DMS79 (cell line): Measurements from ENCODE around the gene PSMD6.
A peak's percentile ranks its signal among the peaks of the same experiment; 100 is the strongest.

Source experiments
- DNase-seq: peaks from one replicate; lab custom pipeline; 2025; lab: John Stamatoyannopoulos, UW

Gene PSMD6

GRCh38 chr3:64023187-64023860 lies at the start of gene PSMD6:
TSS of gene PSMD6 (minus strand) at chr3:64023494. CDS start at chr3:64023419, 75 bp downstream.
- DNase-seq, result no peak

- no peak for DNase-seq
Measured at GRCh38 chr3:64072126-64072525, 48.8 kb upstream of the PSMD6 start.

- DNase-seq, result no peak
Measured at GRCh38 chr3:64070704-64071103, 47.4 kb upstream of the PSMD6 start.

- DNase-seq, result no peak
Measured at GRCh38 chr3:64067506-64068346, 44.4 kb upstream of the PSMD6 start.

DNA sequence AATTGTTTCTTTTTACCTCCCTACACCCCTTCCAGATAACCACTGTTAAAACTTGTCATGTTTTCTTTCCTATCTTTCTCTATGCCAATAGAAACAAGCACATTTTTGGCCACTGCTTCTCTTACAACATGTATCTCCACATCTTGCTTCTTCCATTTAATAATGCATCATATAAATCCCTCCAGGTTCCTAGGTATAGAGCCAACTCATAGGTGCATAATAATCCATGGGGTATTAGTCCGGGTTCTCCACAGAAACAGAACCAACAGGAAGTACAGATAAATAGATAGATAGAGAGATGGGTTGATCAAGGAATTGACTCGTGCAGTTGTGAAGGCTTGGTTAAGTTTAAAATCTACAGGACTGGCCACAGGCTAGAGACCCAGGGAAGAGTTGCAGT lies 41.5 kb upstream of the PSMD6 start:
- DNase-seq, result no peak

DNA sequence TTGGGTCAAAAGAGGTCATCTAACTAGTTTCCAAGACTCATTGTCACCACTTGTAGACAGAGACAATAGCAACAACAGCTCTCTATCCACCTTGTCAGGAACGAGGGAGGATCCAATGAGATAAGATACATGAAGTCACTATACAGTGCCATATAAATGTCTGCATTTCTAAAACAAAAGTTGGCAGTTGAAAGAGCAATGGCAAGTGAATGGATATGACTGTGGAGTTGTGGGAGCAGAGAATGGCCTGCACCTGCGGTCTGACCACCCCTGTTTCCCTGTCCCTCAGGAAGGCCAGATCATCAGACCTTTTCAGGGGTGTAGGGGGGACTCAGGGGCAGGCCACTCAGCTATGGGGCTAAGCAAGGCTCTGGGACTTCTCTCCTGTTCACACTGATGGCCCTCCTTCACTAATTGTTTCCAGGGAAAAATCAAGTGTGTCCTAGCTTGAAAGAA lies 40.7 kb upstream of the PSMD6 start:
- no peak for DNase-seq

DNA sequence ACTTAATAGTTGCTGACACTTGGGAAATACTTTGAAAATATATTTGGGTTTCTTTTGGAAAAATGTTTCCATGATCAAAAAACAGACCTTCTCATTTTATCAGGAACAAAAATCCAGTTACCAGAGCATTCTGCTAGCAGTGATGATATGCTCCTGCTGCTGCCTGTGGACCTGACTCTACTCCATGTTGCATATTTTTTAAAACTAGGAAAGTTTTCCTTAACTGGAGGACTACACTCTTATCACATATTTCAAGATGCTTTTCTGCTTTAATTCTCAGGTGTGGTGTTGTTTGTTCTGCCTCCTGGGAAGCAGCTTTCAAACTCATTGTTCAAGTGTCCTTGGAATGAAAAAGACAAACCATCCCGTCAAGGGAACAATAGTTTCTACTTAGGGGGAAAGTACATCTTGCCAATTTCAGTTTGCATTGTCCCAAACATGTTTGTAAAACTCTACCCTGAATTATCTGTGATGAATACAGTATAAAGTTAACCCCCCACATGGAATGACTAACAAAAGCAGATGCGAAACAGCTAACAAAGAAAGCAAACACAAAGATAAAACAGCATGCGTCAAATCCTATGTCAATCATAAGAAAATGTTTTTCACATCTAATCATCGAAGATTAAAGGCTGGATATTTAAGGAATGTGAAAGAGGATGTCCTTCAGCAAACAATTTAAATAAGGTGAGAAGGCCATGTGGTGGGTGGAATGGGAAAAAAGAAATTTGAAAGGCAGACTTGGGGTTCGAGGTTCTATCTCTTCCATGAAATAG lies 40.1 kb upstream of the PSMD6 start:
- DNase-seq, result no peak

DNA sequence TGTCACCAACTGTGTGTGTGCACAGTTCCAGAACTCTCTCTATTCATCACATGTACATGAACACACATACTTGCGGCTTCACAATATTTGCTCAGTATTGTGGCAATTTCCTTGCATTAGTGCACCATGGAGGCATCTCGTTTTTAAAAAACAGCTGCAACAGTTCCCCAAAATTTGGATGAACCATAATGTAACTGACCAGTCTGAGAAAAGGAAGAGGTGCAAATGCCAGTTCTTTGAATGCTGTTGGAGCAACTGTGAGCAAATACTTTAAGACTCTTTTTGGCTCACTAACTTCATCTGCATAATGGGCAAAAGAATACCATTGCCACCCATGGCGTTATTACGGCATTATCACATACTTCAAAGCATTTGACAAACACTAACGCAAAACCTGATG lies 38.3 kb upstream of the PSMD6 start:
- no peak for DNase-seq

DNA sequence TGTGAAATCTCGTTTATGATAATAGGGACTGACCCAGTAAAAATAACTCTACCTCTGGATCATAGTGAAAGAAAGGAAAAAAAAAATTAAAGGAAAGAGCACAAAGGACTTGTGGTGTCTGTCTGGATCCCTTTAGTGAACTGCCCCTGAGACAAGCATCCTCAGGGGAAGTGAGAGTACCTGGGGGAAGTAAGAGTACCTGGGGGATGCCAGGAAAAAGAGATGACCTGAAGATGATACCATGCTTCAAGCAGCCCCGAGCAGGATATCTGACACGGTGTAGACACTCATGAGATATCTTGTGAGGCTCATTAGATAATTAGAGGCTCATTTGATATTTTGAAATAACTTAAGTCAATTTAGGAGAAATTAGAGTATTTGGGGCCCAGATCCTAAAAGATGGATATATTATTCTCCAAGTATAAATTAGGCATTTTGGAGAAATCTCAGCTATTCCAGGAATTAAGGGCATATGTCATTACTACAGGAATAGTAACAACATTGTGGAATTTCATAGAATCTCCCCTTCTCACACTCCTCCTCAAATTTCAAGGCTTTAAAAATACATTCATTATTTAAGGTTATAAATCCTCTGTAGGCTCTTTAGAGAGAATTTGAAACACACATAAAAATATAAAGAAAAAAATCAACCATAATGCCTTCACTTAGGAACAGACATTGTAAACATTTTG lies 36.3 kb upstream of the PSMD6 start:
- DNase-seq, result no peak

GRCh38 chr3:64058566-64058965 lies 35.3 kb upstream of the PSMD6 start:
- no peak for DNase-seq

DNA sequence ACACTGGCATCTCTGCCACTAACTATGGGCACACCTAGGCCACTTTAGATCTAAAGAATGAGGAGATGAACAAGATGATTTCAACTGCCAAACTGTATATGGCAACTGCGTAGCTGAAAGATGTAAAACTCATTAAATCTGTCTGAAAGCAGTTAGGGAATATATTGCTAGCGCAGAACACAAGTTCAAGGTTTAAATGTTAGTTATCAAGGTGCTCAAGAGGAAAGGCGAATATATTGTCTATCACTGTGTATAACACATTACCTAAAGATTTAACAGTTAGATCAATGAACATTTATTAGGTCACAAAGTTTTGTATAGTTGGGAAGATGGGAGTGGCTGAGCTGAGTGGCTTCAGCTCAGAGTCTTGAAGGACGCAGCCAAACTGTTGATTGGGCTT lies 33.9 kb upstream of the PSMD6 start:
- no peak for DNase-seq

- no peak for DNase-seq
Measured at GRCh38 chr3:64056606-64057180, 33.4 kb upstream of the PSMD6 start.

DNA sequence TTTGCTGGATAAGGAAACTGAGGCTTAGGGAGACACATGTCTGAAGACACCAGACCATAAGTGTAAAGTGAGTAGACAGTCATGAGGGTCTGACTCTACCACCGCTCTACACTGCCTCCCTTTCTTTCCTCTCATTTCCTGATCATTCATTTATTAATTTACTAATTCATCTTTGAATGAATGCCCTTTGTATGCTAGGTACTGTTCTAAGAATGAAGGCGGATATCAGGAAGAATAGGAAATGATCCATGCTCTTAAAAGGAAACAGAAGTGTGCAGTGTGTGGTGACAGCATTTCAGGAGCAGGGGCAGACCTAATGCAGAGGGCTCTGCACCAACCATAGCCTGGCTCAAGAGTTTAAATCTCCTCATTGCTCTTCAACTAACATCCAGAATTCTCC lies 31.8 kb upstream of the PSMD6 start:
- no peak for DNase-seq

- no peak for DNase-seq
Measured at GRCh38 chr3:64054488-64054887, 31.2 kb upstream of the PSMD6 start.

DNA sequence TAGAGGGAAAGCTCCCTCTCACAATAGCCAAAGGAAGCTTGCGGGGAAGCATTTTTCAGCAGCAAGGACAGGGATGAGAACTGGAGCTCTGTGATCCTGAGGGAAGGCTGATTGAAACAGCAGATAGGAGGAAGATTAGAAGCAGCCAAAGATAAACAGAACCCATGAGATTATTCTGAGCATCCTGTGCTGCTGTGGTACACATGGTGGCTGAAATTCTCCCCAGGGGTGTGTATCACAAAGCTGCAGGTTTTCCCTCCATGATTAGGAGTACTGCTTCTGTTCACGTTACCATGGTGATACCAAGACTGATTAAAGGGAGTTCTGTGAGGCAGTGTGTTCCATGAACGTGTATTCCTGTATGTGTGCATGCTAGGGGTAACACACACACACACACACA lies 30.3 kb upstream of the PSMD6 start:
- no peak for DNase-seq

DNA sequence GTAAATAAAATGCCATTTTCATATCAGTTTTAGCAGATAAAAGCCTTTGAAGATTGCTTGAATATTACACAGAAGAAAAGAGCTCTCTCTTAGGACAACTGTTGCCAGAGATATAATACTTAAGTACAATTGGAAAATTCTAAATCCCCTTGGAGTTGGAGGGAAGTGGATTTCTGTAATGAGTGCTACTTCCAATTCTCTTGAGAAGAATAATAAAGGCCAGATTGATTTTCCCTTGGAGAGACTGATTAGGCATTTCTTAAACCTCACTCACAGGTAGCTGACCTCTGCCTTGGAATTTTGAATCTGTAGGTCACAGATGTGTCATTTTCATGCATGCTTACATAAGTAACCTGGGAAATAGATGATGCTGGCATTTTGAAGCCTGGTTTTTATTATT lies 29.8 kb upstream of the PSMD6 start:
- DNase-seq, result no peak

- DNase-seq, result no peak
Measured at GRCh38 chr3:64049832-64050231, 26.5 kb upstream of the PSMD6 start.

- no peak for DNase-seq
Measured at GRCh38 chr3:64049136-64049535, 25.8 kb upstream of the PSMD6 start.

DNA sequence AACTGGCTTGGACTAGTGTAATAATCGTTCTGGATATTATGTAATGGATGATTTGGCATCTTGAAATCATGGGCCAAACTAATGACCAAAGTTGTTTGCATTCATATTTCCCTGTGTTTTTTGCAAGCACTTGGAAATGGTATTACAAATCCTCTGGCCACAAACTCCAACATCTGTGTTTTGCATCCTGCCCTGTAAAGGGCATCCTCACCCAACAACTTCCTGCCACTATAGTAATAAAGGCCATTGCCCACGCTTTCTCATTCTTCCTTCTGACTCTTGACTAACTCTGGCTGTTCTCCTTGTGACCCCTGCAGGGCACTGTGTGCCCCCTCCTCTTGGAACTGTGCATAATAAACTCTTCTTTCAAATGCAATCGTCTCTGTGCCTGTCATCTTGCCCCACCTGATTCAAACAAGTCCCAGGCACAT lies 25.4 kb upstream of the PSMD6 start:
- DNase-seq, result no peak

GRCh38 chr3:64047787-64048186 lies 24.5 kb upstream of the PSMD6 start:
- DNase-seq, result no peak

- peak; percentile 62 for DNase-seq
Measured at GRCh38 chr3:64046996-64047594, 23.8 kb upstream of the PSMD6 start.
